MCF 10A (cell line): ENCODE measurements around the gene CD34. TPM values are rescaled to one million over a fixed set of nuclear protein-coding genes. Genes with fewer than 3 reads are reported as not detected.

ENCODE experiments used
- BruUV-seq: library from RNA; stranded (reverse); fragments of 400-500 nt; replicated peaks from 2 replicates; lab custom pipeline; 2021; lab: Mats Ljungman, UMichigan
- CTCF ChIA-PET: fragments of 300-600 bp; sonication (Branson Sonifier 250); formaldehyde crosslinking; extraction: SDS; loops from one replicate; lab custom pipeline; 2021; ENCODE audit warnings: antibody characterized with exemption, inconsistent platforms; lab: Yijun Ruan, JAX
- POLR2A ChIA-PET: fragments of 300-600, 350-650 bp; sonication (Branson Sonifier 250); formaldehyde crosslinking; extraction: SDS; loops from one replicate; lab custom pipeline; 2020; ENCODE audit warnings: antibody characterized with exemption, inconsistent platforms; lab: Yijun Ruan, JAX
- DNase-seq: peaks from one replicate; pipeline ENCODE4 v3.0.0-alpha.2; 2018; ENCODE audit not compliant: unreplicated experiment
- H3K27ac Mint-ChIP-seq: one replicate; pipeline ENCODE4 v1.8.0; 2022; ENCODE audit warnings: mild to moderate bottlenecking, low read depth, mixed read lengths; ENCODE audit not compliant: unreplicated experiment
- H3K27me3 Mint-ChIP-seq: one replicate; pipeline ENCODE4 v1.8.0; 2022; ENCODE audit warnings: mixed read lengths; ENCODE audit not compliant: insufficient read depth, unreplicated experiment
- H3K36me3 Mint-ChIP-seq: one replicate; pipeline ENCODE4 v1.8.0; 2022; ENCODE audit warnings: mild to moderate bottlenecking, moderate library complexity, mixed read lengths; ENCODE audit not compliant: insufficient read depth, unreplicated experiment
- H3K4me1 Mint-ChIP-seq: one replicate; pipeline ENCODE4 v1.8.0; 2022; ENCODE audit warnings: mixed read lengths; ENCODE audit not compliant: insufficient read depth, unreplicated experiment
- H3K4me3 Mint-ChIP-seq: one replicate; pipeline ENCODE4 v1.8.0; 2022; ENCODE audit warnings: mild to moderate bottlenecking, moderate library complexity, mixed read lengths; ENCODE audit not compliant: unreplicated experiment
- H3K9me3 Mint-ChIP-seq: one replicate; pipeline ENCODE4 v1.8.0; 2022; ENCODE audit warnings: mixed read lengths; ENCODE audit not compliant: unreplicated experiment
- CTCF ChIP-seq: fragments of 200-600 bp; IDR thresholded peaks from one replicate; pipeline ENCODE4 v1.8.0; 2022; ENCODE audit warnings: antibody characterized with exemption, mild to moderate bottlenecking; ENCODE audit not compliant: unreplicated experiment
- intact Hi-C: fragments of 100-400 bp; cut with micrococcal nuclease; formaldehyde crosslinking; loops from 2 replicates; pipeline ENCODE4 v1.14.1; 2022
- total RNA-seq: library from RNA; stranded (reverse); gene quantifications from 2 replicates; pipeline ENCODE4 v1.2.3, GENCODE V29; 2022

The CD34 gene
- total RNA-seq, 1 experiment from 2014 or later, result not detected

GRCh38 chr1:207909687-207910086, 1.2 kb downstream of the CD34 start:
- intact Hi-C loops, result no loop called here
- ChIA-PET POLR2A (interaction anchor here (0.7 to 1.2 kb wide), 3 partner anchors 11 to 147 kb away, joined by 3 read pairs; no protein-coding TSS in a partner anchor), CTCF (interaction anchor here (0.7 to 6.9 kb wide), 4 partner anchors 12 to 302 kb away, joined by 4 to 39 read pairs (median 32); no protein-coding TSS in a partner anchor)
- H3K4me1 Mint-ChIP-seq, result peaks cover 6% of the 10 kb centered on the region
- no TSS peak for BruUV-seq
- H3K36me3 Mint-ChIP-seq, result no peaks in the 10 kb centered on the region
- no peak for TF ChIP-seq CTCF
- DNase-seq, result no peak
- H3K27ac Mint-ChIP-seq, result no peak overlapping the region
- peaks cover 25% of the 10 kb centered on the region for H3K27me3 Mint-ChIP-seq
- no peaks in the 10 kb centered on the region for H3K9me3 Mint-ChIP-seq
- H3K4me3 Mint-ChIP-seq, result no peak overlapping the region

- intact Hi-C loops, result no loop called here
- Mint-ChIP-seq H3K4me3 (no peak overlapping the region), H3K27me3 (peaks cover 25% of the 10 kb centered on the region), H3K9me3 (no peaks in the 10 kb centered on the region), H3K27ac (no peak overlapping the region), H3K4me1 (peaks cover 18% of the 10 kb centered on the region), H3K36me3 (no peaks in the 10 kb centered on the region)
- BruUV-seq, result no TSS peak
- ChIA-PET POLR2A (interaction anchor here (1.2 to 1.3 kb wide), 2 partner anchors 46 to 55 kb away, joined by 3 to 4 read pairs; no protein-coding TSS in a partner anchor), CTCF (interaction anchor here (0.5 to 6.9 kb wide), 12 partner anchors 9 to 63 kb away, joined by 3 to 39 read pairs (median 4); no protein-coding TSS in a partner anchor)
- DNase-seq, result no peak
- TF ChIP-seq CTCF, result no peak
These were observed 2.7 kb downstream of the CD34 start for GRCh38 chr1:207908107-207908734.

GRCh38 chr1:207904391-207904790, 6.5 kb downstream of the CD34 start:
- Mint-ChIP-seq H3K27ac (peak overlapping the region; percentile 13), H3K4me1 (peaks cover 15% of the 10 kb centered on the region), H3K4me3 (no peak overlapping the region), H3K9me3 (no peaks in the 10 kb centered on the region), H3K27me3 (peaks cover under 1% of the 10 kb centered on the region), H3K36me3 (no peaks in the 10 kb centered on the region)
- intact Hi-C loops, result no loop called here
- POLR2A ChIA-PET, result interaction anchor here (0.7 to 2.3 kb wide), 4 partner anchors 31 to 105 kb away, joined by 3 to 15 read pairs (median 4); no protein-coding TSS in a partner anchor
- CTCF ChIA-PET, result interaction anchor here (1.1 to 13.1 kb wide), 8 partner anchors 14 to 75 kb away, joined by 3 to 256 read pairs (median 4); no protein-coding TSS in a partner anchor
- BruUV-seq, result no TSS peak
- DNase-seq, result no peak
- no peak for TF ChIP-seq CTCF

GRCh38 chr1:207903767-207904166, 7.2 kb downstream of the CD34 start:
- TF ChIP-seq CTCF, result no peak
- no TSS peak for BruUV-seq
- CTCF ChIA-PET, result interaction anchor here (0.7 to 13.1 kb wide), 16 partner anchors 8 to 803 kb away, joined by 3 to 256 read pairs (median 4); no protein-coding TSS in a partner anchor
- Mint-ChIP-seq H3K4me3 (no peak overlapping the region), H3K4me1 (peaks cover 15% of the 10 kb centered on the region), H3K27ac (peak overlapping the region; percentile 13), H3K36me3 (no peaks in the 10 kb centered on the region), H3K9me3 (no peaks in the 10 kb centered on the region), H3K27me3 (no peaks in the 10 kb centered on the region)
- peak; percentile 78 for DNase-seq
- intact Hi-C loops, result no loop called here
- POLR2A ChIA-PET, result interaction anchor here (0.7 to 2.3 kb wide), 7 partner anchors 17 to 1151 kb away, joined by 3 to 15 read pairs (median 4); no protein-coding TSS in a partner anchor
